Measurements from ENCODE around the gene HSD17B4.
"Not testable (repeated sequence)": the region's sequence is repeated elsewhere in the genome, so short reads cannot be mapped to it uniquely, and the experiment has no call there.

The HSD17B4 gene

DNA sequence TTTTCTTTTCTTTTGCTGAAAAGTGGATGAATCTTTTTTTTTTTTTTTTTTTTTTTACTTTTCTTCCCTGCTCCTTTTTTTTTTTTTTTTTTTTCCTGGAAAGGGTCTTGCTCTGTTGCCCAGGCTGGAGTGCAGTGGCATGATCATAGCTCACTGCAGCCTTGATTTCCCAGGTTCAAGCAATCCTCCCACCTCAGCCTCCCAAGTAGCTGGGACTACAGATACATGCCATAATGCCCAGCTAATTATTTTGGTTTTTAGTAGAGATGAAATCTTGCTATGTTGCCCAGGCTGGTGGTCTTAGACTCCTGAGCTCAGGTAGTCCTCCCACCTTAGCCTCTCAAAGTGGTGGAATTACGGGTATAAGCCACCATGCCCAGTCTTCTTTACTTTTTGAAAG lies 20.9 kb downstream of the HSD17B4 start:
- DNase-seq, result no peak

DNA sequence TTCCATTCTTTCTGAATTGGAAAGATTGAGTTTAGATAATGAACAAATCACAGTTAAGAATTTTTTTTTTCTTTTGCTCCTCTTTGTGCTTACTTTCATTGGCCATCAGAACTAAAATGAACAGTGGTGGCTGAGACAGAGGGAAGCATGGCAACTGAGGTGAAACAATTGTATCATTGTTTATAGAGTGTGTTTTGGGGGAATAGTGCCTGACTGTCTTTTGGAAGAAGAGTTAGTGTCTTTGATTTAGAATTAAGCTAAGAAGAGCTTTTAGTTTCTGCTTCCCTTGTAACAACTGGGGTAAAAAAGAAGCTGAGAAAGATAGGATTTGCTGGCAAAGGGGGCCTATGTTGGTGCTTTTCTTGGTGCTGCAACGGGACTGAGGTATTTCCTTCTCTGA lies 24.0 kb downstream of the HSD17B4 start:
- DNase-seq, result no peak

DNA sequence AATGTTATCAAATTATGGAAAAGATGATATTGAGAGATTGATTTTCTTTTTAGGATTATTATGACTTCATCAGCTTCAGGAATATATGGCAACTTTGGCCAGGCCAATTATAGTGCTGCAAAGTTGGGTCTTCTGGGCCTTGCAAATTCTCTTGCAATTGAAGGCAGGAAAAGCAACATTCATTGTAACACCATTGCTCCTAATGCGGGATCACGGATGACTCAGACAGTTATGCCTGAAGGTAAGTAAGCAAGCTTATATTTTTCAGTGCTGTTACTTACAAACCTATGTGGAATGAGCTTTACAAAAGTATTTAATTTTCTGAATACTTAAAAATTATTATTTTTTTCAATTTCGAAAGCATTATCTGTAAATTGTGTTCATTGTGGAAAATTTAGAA lies 26.5 kb downstream of the HSD17B4 start:
- no peak for DNase-seq

DNA sequence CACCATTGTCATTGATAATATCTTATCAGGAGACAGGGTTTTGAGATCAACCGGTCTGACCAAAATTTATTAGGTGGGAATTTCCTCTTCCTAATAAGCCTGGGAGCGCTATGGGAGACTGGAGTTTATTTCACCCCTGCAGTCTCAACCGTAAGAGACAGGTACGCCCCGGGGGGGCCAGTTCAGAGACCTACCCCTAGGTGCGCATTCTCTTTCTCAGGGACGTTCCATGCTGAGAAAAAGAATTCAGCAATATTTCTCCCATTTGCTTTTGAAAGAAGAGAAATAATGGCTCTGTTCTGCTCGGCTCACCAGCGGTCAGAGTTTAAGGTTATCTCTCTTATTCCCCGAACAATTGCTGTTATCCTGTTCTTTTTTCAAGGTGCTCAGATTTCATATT lies 28.3 kb downstream of the HSD17B4 start:
- not testable (repeated sequence) for DNase-seq

DNA sequence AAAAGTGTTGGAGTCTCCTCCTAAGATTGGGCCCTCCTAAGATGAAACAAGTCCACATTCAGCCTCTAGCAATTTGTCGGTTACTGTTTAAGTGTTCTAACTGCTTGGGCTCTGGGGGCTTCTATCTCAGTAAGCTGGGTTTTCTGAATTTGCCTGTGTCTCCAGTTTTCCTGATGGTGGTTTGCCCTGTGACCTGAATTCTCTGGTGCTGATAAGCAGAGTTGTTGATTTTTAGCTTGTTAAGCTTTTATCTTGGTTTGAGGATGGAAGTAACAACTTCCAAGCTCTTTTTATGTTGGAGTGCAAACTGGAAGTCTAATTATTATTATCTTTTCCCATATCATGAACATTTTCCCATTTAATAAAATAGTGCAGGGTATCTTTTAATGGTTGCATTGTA lies 30.9 kb downstream of the HSD17B4 start:
- DNase-seq, result no peak

DNA sequence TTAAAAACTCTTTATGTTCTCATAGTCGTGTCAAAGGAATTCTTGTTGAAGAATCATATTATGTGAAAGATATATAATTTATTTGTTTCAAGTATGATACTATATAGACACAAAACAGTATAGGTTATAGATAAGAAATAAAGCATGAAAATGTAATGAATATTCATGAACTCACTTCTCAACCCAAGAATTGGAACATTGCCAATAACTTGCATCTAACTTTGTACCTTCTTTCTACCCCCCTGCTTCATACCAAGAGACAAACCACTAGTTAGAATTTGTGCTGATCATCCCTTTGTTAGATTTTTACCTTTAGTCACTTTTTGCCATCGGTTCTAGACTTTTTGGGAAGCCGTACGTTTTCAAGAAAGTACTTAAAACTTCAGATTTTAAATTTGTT lies 32.6 kb downstream of the HSD17B4 start:
- no peak for DNase-seq

DNA sequence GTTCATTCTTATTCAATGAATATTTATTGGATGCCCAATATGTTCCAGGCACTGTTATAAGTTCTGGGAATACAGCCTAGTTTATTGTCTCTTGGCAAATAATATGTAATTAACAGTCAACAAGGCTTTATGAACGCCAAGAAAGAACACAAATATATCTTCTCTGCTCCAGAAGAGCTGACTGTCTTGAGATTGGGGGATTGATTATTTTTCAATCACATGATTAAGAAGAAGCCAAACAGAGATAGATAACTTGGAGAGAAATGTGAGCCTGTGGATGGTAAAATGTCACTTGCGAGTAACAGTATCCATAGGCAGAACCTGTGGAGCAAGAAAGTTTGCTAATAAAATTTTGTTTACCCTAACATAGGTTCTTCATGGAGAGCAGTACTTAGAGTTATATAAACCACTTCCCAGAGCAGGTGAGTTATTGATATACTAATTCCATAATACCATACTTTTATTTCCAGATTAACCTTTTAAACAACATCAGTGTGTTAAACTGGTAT lies 49.4 kb downstream of the HSD17B4 start:
- DNase-seq, result no peak

DNA sequence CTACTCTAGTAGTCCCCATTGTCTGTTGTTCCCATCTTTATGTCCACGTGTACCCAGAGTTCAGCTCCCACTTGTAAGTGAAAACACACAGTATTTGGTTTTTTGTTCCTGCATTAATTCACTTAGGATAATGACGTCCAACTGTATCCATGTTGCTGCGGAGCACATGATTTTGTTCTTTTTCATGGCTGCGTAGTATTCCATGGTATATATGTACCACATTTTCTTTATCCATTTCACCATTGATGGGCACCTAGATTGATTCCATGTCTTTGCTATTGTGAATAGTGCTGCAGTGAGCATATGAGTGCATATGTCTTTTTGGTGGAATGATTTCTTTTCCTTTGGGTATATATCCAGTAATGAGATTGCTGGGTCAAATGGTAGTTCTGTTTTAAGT lies 51.6 kb downstream of the HSD17B4 start:
- DNase-seq, result not testable (repeated sequence)

DNA sequence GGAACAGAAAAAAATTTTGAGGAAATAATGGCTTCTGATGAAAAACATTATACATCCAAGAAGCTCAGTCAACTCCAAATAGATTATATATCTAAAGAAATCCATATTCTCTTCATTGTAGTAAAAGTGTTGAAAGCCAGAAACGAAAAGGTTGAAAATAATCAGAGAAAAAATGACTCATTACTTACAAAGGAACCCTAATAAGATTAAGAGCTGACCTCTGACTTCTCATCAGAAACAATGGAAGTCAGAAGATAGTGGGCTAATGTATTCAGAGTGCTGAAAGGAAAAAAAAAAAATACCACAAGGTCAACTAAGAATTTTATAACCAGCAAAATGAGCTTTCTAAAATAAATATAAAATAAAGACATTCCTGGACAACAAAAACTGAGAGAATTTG lies 60.0 kb downstream of the HSD17B4 start:
- DNase-seq, result no peak

DNA sequence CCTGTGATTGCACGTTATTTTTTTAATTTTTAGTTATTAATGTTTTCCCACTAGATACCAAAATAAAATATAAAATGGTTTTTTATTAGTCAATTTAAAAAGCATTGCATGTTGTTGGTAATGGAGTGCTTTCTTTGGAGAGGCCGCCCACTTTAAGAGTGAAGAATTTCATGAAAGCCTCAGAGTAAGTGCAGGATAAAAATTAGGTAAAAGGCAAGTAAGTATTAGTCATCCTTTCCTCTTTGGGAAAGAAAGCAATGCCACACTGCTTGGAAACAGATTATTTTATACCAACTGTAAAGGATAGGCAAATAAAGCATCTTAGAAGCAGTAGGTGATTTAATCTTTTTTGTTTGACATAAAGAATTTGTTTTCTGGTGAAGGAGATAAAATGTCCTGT lies 62.9 kb downstream of the HSD17B4 start:
- no peak for DNase-seq

DNA sequence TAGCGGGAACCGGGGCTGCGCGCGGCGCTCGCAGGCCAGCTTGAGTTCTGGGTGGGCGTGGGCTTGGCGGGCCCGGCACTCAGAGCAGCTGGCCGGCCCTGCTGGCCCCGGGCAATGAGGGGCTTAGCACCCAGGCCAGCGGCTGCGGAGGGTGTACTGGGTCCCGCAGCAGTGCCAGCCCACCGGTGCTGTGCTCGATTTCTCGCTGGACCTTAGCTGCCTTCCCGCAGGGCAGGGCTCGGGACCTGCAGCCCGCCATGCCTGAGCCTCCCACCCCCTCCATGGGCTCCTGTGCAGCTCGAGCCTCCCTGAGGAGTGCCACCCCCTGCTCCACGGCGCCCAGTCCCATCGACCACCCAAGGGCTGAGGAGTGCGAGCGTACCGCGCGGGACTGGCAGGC lies 64.8 kb downstream of the HSD17B4 start:
- not testable (repeated sequence) for DNase-seq

DNA sequence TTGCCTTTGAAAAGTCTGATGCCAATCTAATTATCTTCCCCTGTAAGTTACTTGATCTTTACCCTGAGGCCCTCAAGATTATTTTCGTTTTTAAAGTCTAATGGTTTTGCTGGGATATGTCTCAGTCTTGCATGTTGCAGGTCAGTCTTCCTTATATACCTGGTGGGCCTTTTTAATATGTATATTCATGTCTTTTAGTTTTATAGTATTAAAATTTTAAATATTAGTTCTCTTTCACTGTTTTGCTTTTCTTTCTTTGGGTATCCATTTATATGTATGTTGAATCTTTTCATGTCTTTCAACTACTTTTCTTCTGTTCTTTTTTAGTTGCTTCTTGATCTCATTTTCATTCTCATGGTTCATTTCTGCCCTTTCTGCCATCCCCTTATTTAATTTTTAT lies 68.9 kb downstream of the HSD17B4 start:
- no peak for DNase-seq

DNA sequence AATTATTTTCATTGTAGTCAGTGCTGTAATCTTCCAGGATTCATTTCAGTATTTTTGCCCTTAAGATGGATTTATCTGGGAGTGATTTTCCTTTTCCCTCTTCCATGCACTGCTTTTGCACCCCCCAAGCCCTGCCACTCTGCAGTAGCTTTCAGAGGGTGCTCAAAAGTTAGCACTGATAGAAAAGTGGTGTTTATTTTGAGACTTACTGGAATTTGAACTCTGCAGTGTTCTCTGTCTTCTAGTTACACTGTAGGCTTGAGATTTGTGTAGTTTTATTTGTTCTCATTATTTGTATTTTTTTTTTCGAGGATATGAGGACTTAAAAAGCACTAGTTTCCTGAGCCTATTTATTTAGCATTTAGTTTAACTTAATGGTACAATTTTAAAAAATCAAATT lies 70.5 kb downstream of the HSD17B4 start:
- DNase-seq, result no peak

DNA sequence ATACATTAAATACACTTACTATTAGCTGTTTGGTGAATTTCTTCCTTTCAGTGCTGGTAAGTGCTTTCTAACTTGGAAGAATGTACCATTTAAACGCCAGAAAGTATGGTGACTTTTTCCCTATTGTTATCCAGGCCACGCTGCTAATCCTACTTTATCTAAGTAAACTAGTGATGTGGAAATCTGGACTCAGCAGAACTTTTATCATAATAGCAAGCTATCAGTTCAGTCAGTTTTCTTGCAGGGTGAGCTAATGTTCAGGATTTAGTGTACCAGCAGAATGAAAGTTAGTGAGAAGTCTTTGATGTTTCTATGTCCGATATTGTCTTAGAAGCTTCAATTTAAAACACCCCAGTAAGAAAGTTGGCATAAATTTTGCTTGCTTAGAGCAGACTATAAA lies 72.2 kb downstream of the HSD17B4 start:
- DNase-seq, result no peak

DNA sequence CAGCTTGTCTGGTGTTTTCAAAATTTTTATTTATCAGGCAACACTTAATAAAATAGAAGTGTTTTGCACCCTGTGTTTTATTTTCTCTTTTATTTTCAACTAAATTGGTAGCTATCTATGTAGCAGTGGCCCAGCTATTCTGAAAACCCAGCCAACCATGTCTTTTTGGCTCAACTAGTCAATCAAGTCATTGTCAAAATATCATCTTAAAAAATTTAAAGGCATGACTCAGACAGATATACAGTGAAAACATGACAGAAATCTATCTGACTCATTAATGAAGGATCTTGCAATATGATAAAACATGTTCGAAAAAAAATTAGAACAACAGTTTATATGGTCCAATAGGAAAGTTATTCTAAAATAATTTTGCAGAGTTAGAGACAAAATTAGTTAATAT lies 75.1 kb downstream of the HSD17B4 start:
- no peak for DNase-seq

DNA sequence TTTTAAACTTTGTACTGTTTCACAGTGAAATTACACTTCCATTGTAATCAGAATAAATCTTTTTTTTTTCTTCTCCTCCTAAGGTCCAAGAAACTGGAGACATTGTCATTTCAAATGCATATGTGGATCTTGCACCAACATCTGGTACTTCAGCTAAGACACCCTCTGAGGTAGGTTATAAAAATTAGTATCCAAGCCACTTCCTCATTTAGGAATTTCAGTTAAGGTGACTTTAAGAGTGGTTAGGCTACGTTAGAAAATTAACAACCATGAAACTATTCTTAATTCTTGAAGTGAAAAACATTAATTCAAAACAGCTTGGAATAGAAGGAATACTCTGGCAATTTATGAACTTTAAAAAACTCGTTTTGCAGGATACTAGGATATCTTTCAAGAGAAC lies 77.5 kb downstream of the HSD17B4 start:
- no peak for DNase-seq

DNA sequence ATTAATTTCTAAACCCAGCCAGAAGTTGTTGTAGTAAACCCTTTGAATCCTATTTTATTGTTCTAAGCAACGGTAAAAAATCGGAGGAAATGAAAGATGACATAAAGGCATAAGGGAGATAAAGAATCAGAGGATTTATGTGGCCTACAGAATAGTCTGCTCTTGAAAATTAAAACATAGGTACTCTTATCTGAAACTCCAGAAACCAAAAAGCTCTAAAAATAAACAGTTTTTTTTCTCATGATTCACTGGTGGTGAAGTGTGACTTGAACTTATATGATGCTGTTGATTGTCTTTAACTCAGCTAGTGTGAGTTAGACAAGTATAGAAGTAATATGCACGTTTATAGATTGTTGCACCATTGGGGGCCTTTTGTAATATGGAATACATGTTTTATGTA lies 80.3 kb downstream of the HSD17B4 start:
- DNase-seq, result no peak

DNA sequence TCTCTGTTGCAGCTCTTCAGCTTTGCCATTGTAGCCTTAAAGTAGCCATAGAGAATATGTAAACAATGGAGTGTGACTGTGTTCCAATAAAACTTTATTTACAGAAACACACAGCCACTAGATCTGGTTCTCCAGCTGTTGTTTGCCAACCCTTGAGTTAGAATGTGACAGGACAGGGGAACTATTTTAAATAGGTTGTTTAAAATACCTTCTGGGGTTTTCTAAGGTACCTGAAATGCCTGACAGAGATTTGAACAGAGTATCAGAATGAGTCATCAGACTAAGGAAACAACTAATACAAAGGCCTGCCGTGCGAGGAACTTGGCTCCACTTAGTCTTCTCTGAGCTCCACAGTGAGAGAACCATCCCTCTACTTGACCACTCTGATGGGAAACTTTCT lies 85.4 kb downstream of the HSD17B4 start:
- DNase-seq, result no peak

DNA sequence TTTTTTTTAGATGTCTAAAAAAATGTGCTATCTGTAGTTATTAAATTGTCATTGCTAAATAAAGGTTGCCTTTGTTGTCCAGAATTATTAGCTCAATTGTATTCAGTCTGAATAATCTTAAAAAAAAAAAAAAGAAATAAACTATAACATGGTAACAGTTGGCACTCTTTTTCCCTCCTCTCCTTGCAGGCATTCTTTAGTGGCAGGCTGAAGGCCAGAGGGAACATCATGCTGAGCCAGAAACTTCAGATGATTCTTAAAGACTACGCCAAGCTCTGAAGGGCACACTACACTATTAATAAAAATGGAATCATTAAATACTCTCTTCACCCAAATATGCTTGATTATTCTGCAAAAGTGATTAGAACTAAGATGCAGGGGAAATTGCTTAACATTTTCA lies 89.4 kb downstream of the HSD17B4 start:
- DNase-seq, result no peak

DNA sequence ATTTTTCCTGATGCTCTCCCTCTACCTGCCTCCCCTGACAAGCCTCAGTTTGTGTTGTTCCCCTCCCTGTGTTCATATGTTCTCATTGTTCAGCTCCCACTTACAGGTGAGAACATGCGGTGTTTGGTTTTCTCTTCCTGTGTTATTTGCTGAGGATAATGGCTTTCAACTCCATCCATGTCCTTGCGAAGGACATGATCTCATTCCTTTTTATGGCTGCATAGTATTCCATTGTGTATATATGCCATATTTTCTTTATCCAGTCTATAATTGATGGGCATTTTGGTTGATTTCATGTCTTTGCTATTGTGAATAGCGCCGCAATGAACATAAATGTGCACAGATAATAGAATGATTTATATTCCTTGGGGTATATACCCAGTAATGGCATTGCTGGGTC lies 99.5 kb downstream of the HSD17B4 start:
- DNase-seq, result no peak

DNA sequence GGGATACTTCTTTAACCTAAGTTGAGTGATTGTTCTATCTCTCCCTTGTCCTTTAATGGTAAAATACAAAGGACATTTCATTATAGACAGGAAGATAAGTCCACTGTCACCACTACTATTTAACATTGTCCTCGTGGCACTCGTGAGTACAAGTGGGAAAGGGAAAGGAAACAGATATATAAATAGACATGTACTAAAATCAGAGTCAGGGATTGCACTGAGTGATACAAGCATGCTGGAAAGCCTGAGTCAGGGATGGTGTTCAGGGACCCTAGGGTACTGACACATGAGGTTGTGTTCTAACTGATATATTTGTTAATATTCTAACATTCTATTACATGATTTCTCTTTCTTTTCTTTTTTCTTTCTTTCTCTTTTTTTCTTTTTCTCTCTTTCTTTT lies 102.3 kb downstream of the HSD17B4 start:
- no peak for DNase-seq

DNA sequence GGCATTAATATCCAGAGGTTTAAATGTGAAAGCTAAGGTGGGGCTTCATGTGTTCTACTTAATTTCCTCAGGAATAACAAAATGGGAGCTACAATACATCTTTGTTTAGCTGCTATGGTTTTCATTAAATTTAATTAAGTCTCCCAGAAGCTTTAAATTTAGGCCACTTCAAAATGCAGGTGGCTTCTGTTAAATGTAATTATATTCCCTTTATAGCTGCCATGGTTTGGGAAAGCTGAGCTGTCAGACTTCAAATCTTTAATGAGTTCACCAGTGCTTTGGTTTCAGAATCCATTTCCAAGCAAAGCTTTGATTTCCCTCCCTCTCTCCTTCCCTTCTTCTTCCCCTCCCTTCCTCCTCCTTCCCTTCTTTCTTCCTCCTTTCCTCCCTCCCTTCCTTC lies 118.6 kb downstream of the HSD17B4 start:
- DNase-seq, result peak; percentile 2

DNA sequence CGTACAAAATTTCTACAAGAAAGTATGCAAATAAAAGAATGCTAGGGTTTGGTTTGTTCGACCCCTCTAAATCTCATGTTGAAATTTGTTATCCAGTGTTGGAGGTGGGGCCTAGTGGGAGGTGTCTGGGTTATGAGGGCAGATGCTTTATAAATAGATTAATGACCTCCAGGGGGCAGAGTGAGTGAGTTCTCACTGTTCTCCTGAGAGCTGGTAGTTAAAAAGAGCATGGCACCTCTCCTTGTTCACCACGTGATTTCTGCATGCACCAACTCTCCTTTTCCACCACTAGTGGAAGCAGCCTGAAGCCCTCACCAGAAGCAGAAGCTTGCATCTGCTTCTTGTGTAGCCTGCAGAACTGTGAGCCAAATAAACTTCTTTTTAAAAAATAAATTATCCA lies 126.6 kb downstream of the HSD17B4 start:
- no peak for DNase-seq

DNA sequence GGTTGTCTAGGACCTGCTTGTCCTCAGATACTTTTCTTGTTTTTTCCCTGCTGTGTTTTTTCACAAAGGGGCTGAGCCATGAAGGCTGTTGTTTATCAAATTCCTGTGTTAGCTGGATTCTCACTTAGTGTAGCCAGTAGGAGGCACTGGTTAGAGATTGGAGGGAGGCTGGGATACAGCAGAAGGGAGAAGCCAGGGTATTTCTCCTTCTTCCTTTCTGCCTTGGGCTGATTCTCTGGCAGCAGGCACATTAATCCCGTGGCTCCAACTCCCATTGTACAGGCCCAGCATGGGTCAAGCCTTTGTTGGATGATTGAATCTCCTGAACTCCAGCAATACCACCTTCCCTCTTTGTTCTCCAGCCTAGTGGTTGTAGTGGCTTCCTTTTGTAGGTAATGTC lies 130.7 kb downstream of the HSD17B4 start:
- no peak for DNase-seq

DNA sequence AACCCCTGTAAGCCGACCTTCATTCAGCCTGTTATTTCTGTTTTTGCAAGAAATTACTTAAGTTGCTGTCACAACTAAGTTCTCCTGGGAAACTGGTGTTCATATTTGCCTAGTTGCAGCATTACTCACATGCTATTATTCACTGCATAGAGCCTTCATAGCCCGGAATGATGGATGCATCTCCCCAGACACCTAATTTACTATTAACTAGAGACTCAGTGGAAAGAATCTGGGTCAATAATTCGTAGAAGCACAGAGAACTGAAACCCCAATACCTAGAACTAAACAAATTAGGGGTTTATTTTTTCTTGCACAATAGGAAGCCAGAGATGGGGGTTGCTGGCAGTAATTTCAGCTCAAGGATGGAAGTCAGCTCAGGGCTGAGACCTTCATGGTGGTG lies 131.4 kb downstream of the HSD17B4 start:
- no peak for DNase-seq
